Adrenal gland (tissue), 12 donors: ENCODE data around the gene C4B. TPM values are rescaled to one million over a fixed set of nuclear protein-coding genes. Genes with fewer than 3 reads are reported as not detected.
"Not testable (repeated sequence)": the region's sequence is repeated elsewhere in the genome, so short reads cannot be mapped to it uniquely, and the experiment has no call there.

Experiments
- DNase-seq, 7 donors: peaks; one replicate each; pipeline ENCODE4 v3.0.0-alpha.2; 2019 to 2020
- H3K27ac ChIP-seq, 5 donors: fragments of 200-600 bp; sonication (generic) in 4 of 5; 1 replicate in 3 of 5; 2 replicates in 2 of 5; pipeline versions ENCODE4 v1.5.1 to v1.8.0; 2016 to 2020; ENCODE audit warnings: mild to moderate bottlenecking in 1 of 5
- H3K27me3 ChIP-seq: fragments of 200-600 bp; 2 replicates; pipeline ENCODE4 v1.8.0; 2021
- H3K36me3 ChIP-seq, 2 donors: fragments of 200-600 bp; replicated peaks in 1 of 2; 1 replicate in 1 of 2; 2 replicates in 1 of 2; pipeline versions ENCODE4 v1.5.1 to v1.8.0; 2018 to 2022
- H3K4me1 ChIP-seq, 2 donors: fragments of 200-600 bp; replicated peaks in 1 of 2; 1 replicate in 1 of 2; 2 replicates in 1 of 2; pipeline versions ENCODE4 v1.5.1 to v1.8.0; 2018 to 2021
- H3K4me3 ChIP-seq, 4 donors: fragments of 200-600 bp; sonication (generic) in 3 of 4; one replicate each; pipeline ENCODE4 v1.5.1; 2016 to 2018
- H3K9me3 ChIP-seq, 3 donors: fragments of 200-600 bp; sonication (generic) in 1 of 3; replicated peaks in 1 of 3; 1 replicate in 2 of 3; 2 replicates in 1 of 3; pipeline versions ENCODE4 v1.5.1 to v1.8.0; 2016 to 2021
- POLR2A ChIP-seq, 2 donors: fragments of 450-650 bp; IDR thresholded peaks; one replicate each; pipeline ENCODE4 v1.6.1; 2017; ENCODE audit warnings: antibody characterized with exemption in 2 of 2, mild to moderate bottlenecking in 2 of 2, moderate library complexity in 1 of 2
- WGBS, 4 donors: extraction: QIAGEN DNeasy Blood & Tissue Kit in 2 of 4; methylation state at CpG; one replicate each; pipeline versions ENCODE4 v1.1.5 to v1.1.7; 2013 to 2017; 5-methylcytosine and 5-hydroxymethylcytosine counted together
- intact Hi-C, 2 donors: fragments of 100-400 bp; cut with DNase I; formaldehyde crosslinking; loops; one replicate each; pipeline versions ENCODE4 v1.14.1 to v1.15.0; 2022 to 2023
- polyA plus RNA-seq, 3 donors: library from polyadenylated mRNA; stranded (reverse); fragments of 200-250 nt in 2 of 3; fragments of 350-450 nt in 1 of 3; fragmentation: Illumina TruSeq in 1 of 3; extraction: RNeasy Lipid Tissue Mini Kit (QIAGEN cat#74804) in 1 of 3; gene quantifications; one replicate each; pipeline ENCODE4 v1.2.3, GENCODE V29; 2013 to 2014
- total RNA-seq, 9 donors: library from RNA; depleted of rRNA in 4 of 9; stranded (reverse); fragments of >200 nt in 4 of 9; fragments of 120-200 nt in 1 of 9; fragmentation: NEBNext Ultra II Directional in 1 of 9; extraction: Animal tissue kit (Norgen Biotek cat#: 25700) in 1 of 9; gene quantifications; one replicate each; pipeline versions ENCODE4 v1.1.0 to v1.2.4, GENCODE V29; 2013 to 2023
- TF ChIP-seq, protein P1 (sequence below), 6 experiments: fragments of 450-650 bp in 4 of 6; fragments of 200-600 bp in 2 of 6; sonication (generic) in 1 of 6; IDR thresholded peaks; 1 replicate in 5 of 6; 2 replicates in 1 of 6; pipeline versions ENCODE4 v1.5.1 to v1.8.0; 2016 to 2021; ENCODE audit warnings: antibody characterized with exemption in 6 of 6, mild to moderate bottlenecking in 2 of 6, moderate library complexity in 1 of 6
- donor health status: healthy with polysubstance abuse.
- donor health status: Bipolar disorder and iron deficiency.
- donor health status: DM: yes; HTN: yes; CAD: no.
- donor health status: DM: no; HTN: no; CAD: no.
- donor health status: DM: no; HTN: no; CAD: no.
- donor health status: DM: yes; HTN: yes; CAD: no.

The C4B gene
- total and polyA plus RNA-seq, 12 donors: 236 to 5,092 (median 1,284) TPM

DNA sequence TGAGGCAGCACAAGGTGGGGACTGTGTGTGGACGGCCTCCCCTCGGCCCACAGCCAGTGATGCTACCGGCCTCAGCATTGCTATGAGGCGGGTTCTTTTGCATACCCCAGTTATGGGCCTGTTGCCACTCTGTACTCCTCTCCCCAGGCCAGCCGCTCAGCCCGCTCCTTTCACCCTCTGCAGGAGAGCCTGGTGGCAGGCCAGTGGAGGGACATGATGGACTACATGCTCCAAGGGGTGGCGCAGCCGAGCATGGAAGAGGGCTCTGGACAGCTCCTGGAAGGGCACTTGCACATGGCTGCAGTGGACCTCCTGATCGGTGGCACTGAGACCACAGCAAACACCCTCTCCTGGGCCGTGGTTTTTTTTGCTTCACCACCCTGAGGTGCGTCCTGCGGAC lies 7.5 kb upstream of the C4B start:
- intact Hi-C loops, H3K9me3 ChIP-seq, H3K4me1 ChIP-seq, H3K36me3 ChIP-seq, H3K4me3 ChIP-seq, H3K27me3 ChIP-seq: not testable (repeated sequence)
- 34 to 59% (median 49%) methylated on average over 5 to 11 of the region's 12 CpGs for WGBS, 4 donors
- TF ChIP-seq, protein P1, sequence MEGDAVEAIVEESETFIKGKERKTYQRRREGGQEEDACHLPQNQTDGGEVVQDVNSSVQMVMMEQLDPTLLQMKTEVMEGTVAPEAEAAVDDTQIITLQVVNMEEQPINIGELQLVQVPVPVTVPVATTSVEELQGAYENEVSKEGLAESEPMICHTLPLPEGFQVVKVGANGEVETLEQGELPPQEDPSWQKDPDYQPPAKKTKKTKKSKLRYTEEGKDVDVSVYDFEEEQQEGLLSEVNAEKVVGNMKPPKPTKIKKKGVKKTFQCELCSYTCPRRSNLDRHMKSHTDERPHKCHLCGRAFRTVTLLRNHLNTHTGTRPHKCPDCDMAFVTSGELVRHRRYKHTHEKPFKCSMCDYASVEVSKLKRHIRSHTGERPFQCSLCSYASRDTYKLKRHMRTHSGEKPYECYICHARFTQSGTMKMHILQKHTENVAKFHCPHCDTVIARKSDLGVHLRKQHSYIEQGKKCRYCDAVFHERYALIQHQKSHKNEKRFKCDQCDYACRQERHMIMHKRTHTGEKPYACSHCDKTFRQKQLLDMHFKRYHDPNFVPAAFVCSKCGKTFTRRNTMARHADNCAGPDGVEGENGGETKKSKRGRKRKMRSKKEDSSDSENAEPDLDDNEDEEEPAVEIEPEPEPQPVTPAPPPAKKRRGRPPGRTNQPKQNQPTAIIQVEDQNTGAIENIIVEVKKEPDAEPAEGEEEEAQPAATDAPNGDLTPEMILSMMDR (IDR thresholded peaks at IDR 0.05): peak in 1 of 6 experiments; percentile 6
- H3K27ac ChIP-seq: peak overlapping the region in 4 of 5 donors; percentile 46 to 85 (median 64)
- DNase-seq: peak in 6 of 7 donors; percentile 43 to 68 (median 56)

DNA sequence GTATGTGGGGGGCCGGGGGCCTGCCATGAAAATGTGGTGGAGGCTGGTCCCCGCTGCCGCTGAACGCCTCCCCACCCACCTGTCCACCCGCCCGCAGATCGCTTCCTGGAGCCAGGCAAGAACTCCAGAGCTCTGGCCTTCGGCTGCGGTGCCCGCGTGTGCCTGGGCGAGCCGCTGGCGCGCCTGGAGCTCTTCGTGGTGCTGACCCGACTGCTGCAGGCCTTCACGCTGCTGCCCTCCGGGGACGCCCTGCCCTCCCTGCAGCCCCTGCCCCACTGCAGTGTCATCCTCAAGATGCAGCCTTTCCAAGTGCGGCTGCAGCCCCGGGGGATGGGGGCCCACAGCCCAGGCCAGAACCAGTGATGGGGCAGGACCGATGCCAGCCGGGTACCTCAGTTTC lies 6.6 kb upstream of the C4B start:
- H3K9me3 ChIP-seq, H3K36me3 ChIP-seq, H3K4me3 ChIP-seq, H3K27ac ChIP-seq, intact Hi-C loops, H3K4me1 ChIP-seq, H3K27me3 ChIP-seq: not testable (repeated sequence)
- WGBS, 4 donors: no CpG with 5 or more reads among the region's 24 CpGs
- peak in 4 of 7 donors; percentile 6 to 50 (median 30) for DNase-seq

DNA sequence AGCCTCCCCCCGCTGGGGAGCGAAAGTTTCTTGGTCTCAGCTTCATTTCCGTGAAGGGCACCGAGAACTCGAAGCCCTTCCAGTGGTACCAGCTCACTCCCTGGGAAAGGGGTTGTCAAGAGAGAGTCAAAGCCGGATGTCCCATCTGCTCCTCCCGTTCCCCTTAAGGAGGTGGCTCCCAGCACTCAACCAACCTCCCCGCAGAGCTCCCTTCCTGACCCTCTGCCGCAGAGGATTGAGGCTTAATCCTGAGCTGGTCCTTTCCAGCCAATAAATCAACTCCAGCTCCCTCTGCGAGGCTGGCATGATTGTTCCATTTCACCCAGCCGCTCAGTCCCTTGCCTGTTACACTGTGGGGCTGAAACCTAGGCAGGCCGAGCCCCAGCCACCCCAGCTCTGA lies 6.0 kb upstream of the C4B start:
- peak overlapping the region in 3 of 5 donors; percentile 28 to 84 (median 71) for H3K27ac ChIP-seq
- H3K4me1 ChIP-seq, H3K36me3 ChIP-seq, H3K27me3 ChIP-seq, intact Hi-C loops, H3K4me3 ChIP-seq, H3K9me3 ChIP-seq: not testable (repeated sequence)
- peak in 1 of 2 donors; percentile 38 for TF ChIP-seq POLR2A (IDR thresholded peaks at IDR 0.05)
- WGBS, 4 donors: 6 to 24% (median 12%) methylated on average over 3 to 6 of the region's 12 CpGs; no CpG with 5 or more reads in 1 of the 4 donors
- DNase-seq: peak in 6 of 7 donors; percentile 24 to 58 (median 36)

DNA sequence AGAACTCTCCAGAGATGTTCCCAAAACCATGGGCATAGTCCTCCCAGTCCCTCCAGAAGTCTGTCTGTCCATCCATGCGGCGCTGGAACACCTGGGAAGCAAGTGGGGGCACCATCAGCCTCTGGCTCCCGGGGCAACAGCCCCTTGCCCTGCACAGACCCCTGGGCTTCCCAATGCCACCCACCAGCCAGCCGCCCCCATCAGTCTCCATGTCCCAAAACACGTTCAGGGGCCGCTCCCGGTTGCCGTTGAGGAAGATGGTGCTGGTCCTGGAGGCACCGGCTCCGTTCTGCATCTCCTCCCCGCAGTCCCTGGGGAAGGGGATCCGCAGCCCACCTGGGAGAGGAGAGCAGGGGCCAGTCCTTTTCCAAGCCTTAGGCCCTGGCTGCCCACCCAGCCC lies 5.1 kb upstream of the C4B start:
- H3K4me1 ChIP-seq, H3K4me3 ChIP-seq, H3K27me3 ChIP-seq, H3K36me3 ChIP-seq, H3K9me3 ChIP-seq, intact Hi-C loops: not testable (repeated sequence)
- WGBS, 4 donors: 36 to 52% methylated on average over 4 to 8 of the region's 12 CpGs; no CpG with 5 or more reads in 2 of the 4 donors
- peak overlapping the region in 2 of 5 donors; percentile 64 to 65 for H3K27ac ChIP-seq
- peak in 6 of 7 donors; percentile 10 to 53 (median 26) for DNase-seq

DNA sequence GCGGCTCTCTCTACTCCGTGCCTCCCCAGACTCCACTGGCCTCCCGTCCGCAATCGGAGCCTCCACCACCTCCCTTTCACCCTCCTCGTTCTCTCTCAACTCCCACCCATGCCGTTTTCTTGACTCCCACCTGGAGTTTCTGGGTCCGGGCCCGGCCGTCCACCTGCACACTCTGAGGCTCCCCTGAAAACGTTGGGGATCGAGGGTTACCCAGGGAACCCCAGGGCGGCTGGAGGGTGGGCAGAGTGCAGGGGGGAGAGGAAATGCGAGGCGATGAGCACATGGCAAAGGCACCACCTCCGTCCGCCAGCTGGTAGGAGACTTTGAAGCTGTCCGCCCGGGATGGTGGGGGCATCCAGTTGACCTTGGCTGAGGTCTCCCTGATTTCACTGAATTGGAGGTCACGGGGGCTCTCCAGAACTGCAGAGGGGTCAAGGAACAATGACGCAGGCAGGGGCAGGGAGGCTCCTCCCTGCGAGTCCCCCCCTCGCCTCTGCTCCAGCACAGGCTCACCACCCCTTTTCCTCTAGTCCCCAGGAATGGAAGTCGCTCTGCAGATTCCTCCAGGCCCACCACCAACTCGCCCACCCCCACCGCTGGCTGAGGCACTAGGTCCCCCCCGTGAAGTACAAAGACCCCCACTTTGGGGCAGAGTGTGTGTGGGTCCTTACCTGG lies 3.6 kb upstream of the C4B start:
- peak in 6 of 7 donors; percentile 50 to 77 (median 66) for DNase-seq
- Histone ChIP-seq H3K4me3 (peak overlapping the region in 1 of 4 donors; percentile 34), H3K27ac (peak overlapping the region; percentile 32 to 84 (median 80))
- H3K9me3 ChIP-seq, H3K27me3 ChIP-seq, intact Hi-C loops, H3K4me1 ChIP-seq, H3K36me3 ChIP-seq: not testable (repeated sequence)
- WGBS, 4 donors: 37 to 56% (median 42%) methylated on average over 1 to 15 of the region's 27 CpGs

DNA sequence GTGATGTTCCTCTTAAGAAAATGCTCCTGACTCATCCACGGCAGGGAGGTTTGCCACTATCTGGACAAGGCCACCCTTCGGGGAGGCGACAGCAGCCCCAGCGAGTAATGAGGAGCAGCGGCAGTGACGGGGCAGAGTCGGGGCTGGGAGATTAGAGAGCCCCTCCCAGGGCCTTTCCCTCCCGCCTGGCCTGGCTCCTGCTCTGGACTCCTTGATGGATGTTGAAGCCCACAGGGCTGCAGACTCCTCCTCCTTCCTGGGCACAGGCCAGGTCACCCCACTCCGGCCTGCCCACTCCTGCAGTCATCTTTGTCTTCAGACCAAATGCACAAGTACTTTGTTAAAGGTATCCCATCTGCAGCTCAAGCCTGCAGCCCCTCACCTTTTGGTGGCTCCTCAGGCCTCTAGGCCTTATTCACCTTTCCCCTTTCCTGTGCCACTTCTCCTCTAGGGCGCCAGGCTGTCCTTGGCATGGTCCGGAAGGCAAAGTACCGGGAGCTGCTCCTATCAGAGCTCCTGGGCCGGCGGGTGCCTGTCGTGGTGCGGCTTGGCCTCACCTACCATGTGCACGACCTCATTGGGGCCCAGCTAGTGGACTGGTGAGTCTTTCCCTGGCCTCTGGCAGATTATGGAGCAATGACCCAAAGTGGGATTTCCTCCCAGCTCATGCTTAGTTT lies 1.5 kb upstream of the C4B start:
- DNase-seq: peak in 6 of 7 donors; percentile 86 to 98 (median 94)
- WGBS, 4 donors: 27 to 49% (median 36%) methylated on average over 2 to 16 of the region's 17 CpGs
- H3K27me3 ChIP-seq, H3K9me3 ChIP-seq, intact Hi-C loops, H3K4me3 ChIP-seq, H3K4me1 ChIP-seq, H3K36me3 ChIP-seq: not testable (repeated sequence)
- peak overlapping the region; percentile 39 to 87 (median 78) for H3K27ac ChIP-seq
- TF ChIP-seq POLR2A (IDR thresholded peaks at IDR 0.05): peak; percentile 46 to 74

DNA sequence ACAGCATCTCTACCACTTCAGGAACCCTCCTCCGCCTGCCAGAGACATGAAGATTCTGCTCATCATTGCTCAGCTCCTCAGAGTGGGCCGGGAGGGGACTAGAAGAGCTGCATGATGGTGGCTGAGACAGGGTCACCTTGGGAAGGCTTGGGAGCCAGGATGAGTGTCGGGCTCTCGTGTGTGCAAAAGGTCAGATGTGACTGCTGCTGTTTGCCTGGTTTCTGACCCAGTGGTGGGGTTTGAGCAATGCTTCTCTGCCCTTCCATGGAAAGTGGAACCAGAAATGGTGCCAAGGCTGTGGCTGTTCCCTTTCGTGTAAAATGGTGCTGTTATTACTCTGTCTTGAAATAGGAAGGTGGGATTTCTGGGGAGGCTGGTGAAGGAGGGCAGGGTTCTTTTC lies 857 bp upstream of the C4B start:
- not testable (repeated sequence) for H3K9me3 ChIP-seq

DNA sequence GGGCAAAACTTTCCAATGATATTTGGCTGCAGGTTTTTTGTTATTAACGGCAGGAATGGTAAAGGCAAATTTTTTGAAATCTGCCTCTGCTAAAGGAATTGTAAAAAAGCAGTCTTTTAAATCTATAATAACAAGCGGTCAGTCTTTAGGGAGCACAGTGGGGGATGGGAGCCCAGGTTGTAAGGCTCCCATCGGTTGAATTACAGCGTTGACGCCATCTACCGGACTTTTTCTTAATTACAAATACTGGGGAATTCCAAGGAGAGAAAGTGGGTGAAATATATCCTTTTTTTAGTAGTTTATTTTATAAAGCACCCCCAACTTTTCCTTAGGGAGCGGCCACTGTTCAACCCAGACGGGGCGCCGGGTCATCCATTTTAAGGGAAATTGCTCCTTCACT lies 7.5 kb downstream of the C4B start:
- H3K4me1 ChIP-seq, H3K4me3 ChIP-seq, DNase-seq, H3K27ac ChIP-seq, H3K36me3 ChIP-seq, H3K27me3 ChIP-seq, H3K9me3 ChIP-seq, intact Hi-C loops: not testable (repeated sequence)
- WGBS, 4 donors: no CpG with 5 or more reads among the region's 10 CpGs

More for the DNA sequence above, 857 bp upstream of the C4B start:
- H3K4me1 ChIP-seq, H3K36me3 ChIP-seq, H3K4me3 ChIP-seq, H3K27me3 ChIP-seq, intact Hi-C loops, DNase-seq, H3K27ac ChIP-seq: not testable (repeated sequence)
- WGBS, 4 donors: no CpG with 5 or more reads among the region's 5 CpGs

DNA sequence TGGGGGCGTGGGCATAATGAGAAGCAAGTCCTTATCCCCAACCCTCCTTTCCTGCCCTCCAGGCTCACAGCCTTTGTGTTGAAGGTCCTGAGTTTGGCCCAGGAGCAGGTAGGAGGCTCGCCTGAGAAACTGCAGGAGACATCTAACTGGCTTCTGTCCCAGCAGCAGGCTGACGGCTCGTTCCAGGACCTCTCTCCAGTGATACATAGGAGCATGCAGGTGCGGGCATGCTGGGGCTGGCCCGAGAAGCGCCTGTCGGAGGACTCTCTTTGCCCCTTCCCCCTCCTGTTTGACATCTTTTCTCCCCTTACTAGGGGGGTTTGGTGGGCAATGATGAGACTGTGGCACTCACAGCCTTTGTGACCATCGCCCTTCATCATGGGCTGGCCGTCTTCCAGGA lies 14.0 kb downstream of the C4B start:
- H3K36me3 ChIP-seq, H3K4me1 ChIP-seq, H3K27ac ChIP-seq, H3K4me3 ChIP-seq, intact Hi-C loops, H3K27me3 ChIP-seq, H3K9me3 ChIP-seq: not testable (repeated sequence)
- WGBS, 4 donors: 89 to 91% methylated on average over 3 to 6 of the region's 10 CpGs; no CpG with 5 or more reads in 2 of the 4 donors
- DNase-seq: peak in 4 of 7 donors; percentile 4 to 21 (median 9)

DNA sequence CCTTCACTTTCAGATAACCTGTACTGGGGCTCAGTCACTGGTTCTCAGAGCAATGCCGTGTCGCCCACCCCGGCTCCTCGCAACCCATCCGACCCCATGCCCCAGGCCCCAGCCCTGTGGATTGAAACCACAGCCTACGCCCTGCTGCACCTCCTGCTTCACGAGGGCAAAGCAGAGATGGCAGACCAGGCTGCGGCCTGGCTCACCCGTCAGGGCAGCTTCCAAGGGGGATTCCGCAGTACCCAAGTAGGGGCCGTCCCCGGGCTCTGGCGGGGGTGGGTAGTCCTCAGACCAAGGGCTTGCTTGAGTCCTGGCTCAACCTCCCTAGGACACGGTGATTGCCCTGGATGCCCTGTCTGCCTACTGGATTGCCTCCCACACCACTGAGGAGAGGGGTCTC lies 15.0 kb downstream of the C4B start:
- H3K36me3 ChIP-seq, H3K4me3 ChIP-seq, H3K4me1 ChIP-seq, H3K27me3 ChIP-seq, H3K27ac ChIP-seq, intact Hi-C loops, H3K9me3 ChIP-seq: not testable (repeated sequence)
- WGBS, 4 donors: 96 to 98% methylated on average over 7 to 8 of the region's 14 CpGs; no CpG with 5 or more reads in 2 of the 4 donors
- peak in 3 of 7 donors; percentile 0 to 11 (median 8) for DNase-seq
